ENCODE measurements around the gene TAS2R41. TPM values are rescaled to one million over a fixed set of nuclear protein-coding genes. Genes with fewer than 3 reads are reported as not detected.

Gene TAS2R41
- total RNA-seq, 1 experiment from 2014 or later = not detected

GRCh38 chr7:143451746-143452145 is 25.9 kb upstream of the TAS2R41 start:
- Histone ChIP-seq H4K20me1 (ENCODE audit: control insufficient read depth, insufficient read depth, insufficient read length) (no peaks in the 10 kb centered on the region), H3K56ac (ENCODE audit: insufficient read length, low read depth, low read length) (no peak overlapping the region), H2AFZ (ENCODE audit: low read length) (no peak overlapping the region), H3T11ph (ENCODE audit: low read length) (no peak overlapping the region), H3K4me1 (ENCODE audit: insufficient read depth, low read length) (no peaks in the 10 kb centered on the region), H3K27me3 (ENCODE audit: insufficient read depth, low read length) (no peaks in the 10 kb centered on the region), H2BK12ac (ENCODE audit: insufficient read length, low read depth, low read length) (no peak overlapping the region), H3K27ac (ENCODE audit: insufficient read length, low read depth, low read length) (no peak overlapping the region), H4K91ac (ENCODE audit: insufficient read length, low read depth, low read length) (no peak overlapping the region), H3K23ac (ENCODE audit: insufficient read length, low read depth, low read length) (no peak overlapping the region), H3K4me2 (ENCODE audit: insufficient read depth, insufficient read length, low read length) (no peak overlapping the region), H3K18ac (ENCODE audit: insufficient read length, low read depth, low read length) (no peak overlapping the region), H2AK5ac (ENCODE audit: insufficient read length, low read length) (no peak overlapping the region), H2BK5ac (ENCODE audit: insufficient read length, low read length) (no peak overlapping the region), H2BK15ac (ENCODE audit: low read depth, low read length) (no peak overlapping the region), H4K8ac (replicated peaks; ENCODE audit: insufficient read length, low read depth, low read length) (no peak overlapping the region), H3K79me1 (ENCODE audit: insufficient read depth, low read depth, low read length, poor library complexity, severe bottlenecking) (no peaks in the 10 kb centered on the region), H3K79me2 (ENCODE audit: insufficient read depth, low read length) (no peaks in the 10 kb centered on the region), H3K9ac (ENCODE audit: extremely low read depth, insufficient read length, low read length) (no peak overlapping the region), H3K23me2 (ENCODE audit: insufficient read length, low read depth, low read length, poor library complexity, severe bottlenecking) (no peaks in the 10 kb centered on the region), H4K5ac (ENCODE audit: insufficient read length, low read depth, low read length) (no peak overlapping the region), H3K4ac (ENCODE audit: low read depth, low read length) (no peak overlapping the region), H2BK120ac (ENCODE audit: low read depth, low read length, poor library complexity, severe bottlenecking) (no peak overlapping the region), H3K9me3 (ENCODE audit: control insufficient read depth, low read depth, low read length) (no peaks in the 10 kb centered on the region), H3K14ac (ENCODE audit: insufficient read depth, low read length) (no peak overlapping the region), H2BK20ac (ENCODE audit: low read depth, low read length, poor library complexity, severe bottlenecking) (no peak overlapping the region)
- DNase-seq = no peak
- Mint-ChIP-seq H3K4me3 (no peak overlapping the region), H3K9me3 (no peaks in the 10 kb centered on the region), H3K27ac (no peak overlapping the region), H3K4me1 (peaks cover 4% of the 10 kb centered on the region in 2 experiments; a peak in 2 of 4 replicates), H3K36me3 (ENCODE audit: insufficient read depth in 1 of 3, low read depth in 3 of 3) (peaks cover 0 to 2% (median 0%) of the 10 kb centered on the region in 3 experiments; a peak in 2 of 7 replicates), H3K27me3 (ENCODE audit: low read depth) (no peaks in the 10 kb centered on the region)
- no peak for TF ChIP-seq CTCF (conservative IDR thresholded peaks at IDR 0.05)
- no CpG with 5 or more reads among the region's 1 CpG for WGBS (ENCODE audit: extremely low coverage, insufficient read length, low lambda C conversion rate)
